ENCODE results near the gene MPO.
A peak's percentile ranks its signal among the peaks of the same experiment; 100 is the strongest.

MPO gene

DNA sequence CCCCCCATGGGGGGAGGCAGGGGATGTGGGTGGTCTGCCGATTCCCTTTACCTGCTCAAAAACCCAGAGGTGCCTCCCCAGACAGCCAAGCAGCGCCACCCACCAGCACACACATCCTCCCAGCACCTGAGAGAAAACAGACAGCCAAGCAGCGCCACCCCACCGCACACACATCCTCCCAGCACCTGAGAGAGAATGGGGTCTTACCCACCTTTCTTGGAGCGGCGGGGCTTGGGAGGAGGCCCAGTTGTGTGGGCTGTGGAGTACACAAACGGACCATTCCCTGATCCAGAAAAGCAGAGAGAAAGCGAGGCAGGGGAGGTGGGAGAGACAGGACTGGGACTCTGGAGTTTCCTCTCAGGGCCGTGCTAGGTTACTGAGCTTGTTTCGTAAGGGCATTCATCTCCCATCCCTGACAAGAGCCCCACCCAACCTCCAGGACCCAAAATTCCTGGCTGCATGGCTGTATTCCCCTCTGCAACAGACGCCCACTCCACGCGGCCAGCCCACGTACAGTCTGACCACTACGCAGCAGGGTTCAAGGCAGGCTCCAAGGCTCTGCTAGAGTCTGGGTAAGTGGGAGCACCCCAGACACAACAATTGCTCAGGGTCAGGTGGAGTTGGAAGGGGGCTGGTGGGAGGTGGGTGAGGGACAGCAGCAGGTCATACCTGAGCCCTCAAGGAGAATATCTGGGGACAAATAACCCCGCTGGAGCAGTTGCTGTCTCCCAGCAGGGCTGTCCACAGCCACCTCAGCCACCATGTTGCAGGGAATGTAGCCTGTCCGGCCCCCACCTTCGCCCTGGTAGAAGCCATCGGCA is 25.6 kb upstream of the MPO start:
- DNase-seq: no peak

DNA sequence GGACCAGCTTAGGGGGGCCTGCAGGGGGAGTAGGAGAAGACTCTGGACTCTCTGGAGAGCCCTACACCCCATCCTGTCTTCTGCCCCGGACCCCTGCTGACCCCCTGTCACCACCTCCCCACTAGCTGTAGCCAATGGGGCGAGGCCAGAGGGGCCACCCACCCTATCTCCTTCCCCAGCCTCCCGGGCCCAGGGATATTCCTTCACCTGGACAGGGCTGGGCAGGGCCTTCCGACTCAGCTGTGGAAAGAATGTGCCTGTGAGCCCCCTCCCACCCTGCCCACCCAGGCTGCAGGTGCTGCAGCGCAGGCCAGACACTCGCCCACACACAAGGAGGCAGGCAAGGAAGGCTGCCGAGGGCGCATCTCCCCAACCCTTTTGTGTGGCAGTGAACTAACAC is 24.9 kb upstream of the MPO start:
- DNase-seq: no peak

DNA sequence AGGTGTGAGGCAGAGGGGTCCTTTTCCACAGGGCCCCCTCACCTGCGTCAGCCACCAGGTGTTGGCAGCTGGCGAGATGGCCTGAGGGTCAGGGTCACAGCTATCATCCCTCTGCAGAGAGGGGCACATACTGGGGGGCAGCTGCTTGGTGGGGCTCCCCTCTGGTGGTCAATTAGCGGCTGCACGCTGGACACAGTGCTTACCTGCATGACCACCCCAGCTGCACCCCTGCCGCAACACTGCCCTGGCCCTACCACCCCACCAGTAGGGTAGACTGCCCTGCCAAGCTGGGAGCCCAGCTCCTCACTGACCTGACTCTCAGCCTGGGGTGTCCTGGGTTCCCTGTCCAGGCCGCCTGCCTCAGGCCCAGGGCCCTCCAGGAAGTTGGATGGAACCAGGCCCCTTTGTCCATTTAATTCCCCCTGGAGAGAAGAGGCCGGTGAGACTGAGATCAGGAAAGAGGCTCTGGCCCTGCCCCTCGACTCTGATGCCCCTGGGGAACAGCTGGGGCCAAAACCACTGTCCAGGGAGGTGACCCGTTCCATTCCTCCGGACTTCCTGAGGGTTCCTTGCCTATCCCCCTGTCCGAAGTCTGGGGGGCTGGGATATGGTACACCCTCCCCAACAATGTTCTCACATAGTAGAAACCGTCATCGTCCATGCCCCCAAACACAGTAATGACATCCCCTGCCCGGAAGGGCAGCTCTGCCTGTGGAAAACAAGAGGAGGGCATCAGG is 24.2 kb upstream of the MPO start:
- no peak for DNase-seq

DNA sequence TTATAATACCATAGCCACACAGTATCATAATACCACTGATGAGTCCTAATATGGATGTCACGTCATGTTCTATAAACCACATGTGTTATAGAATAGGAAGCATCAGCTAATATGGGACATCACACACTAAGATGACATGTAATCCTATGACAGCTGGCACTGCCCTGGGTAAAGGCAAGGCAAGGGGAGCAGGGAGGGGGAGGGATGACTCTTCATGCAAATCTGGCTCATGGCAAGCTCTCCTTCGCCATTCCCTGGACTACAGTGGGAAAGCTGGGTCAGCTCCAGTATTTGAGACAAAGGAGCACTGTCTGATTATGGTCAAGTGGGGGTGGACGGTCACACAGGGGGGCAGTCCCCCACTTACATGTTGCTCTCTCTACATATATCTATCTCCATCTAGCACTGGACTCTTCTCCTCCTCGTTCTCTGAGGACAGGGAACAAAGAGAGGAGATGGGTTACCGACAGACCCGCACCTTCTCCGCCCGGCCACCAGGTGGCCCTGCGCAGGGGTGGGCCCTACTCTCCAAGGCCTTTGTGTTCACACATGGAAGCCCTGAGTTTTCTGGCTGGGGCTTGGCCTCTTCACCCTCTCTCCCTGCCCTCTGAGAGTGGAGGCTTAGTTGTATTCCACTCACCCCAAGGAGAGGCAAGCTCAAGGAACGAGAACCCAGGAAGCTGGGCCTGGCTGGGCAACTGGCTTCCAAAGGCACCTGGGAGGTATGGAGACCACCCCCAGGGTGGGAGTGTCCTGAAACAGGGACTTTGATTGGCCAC is 23.4 kb upstream of the MPO start:
- DNase-seq: peak; percentile 57

DNA sequence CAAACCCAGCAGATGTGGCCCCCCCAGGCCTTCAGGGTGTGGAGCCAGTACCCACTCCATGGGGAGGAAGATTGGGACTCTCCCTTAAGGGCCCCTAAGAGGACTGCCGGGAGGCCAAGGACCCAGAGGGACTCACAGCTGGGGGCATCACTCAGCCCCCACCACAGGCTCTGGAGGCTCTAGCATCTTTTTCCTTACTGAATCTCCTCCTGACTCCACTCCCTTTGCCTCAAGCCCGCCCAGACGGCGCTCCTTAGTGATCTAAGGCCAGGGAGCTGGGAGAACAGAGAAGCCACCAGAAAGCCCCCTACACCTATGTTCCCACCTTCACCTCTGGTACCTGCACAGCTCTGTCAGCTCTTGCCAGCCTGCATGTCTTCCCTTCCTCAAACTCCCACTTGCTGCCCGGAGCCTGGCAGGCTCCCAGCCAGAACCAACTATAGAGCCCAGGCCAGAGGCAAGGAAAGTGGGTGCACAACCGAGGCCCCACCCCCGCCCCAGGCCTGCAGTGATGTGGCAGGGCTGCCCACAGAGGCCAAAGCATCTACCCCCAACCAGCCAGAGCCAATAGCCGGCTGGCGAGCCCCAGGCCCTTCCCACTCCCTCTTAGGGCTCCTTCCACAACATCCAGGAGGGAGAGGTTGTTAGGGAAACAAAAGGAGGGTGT is 22.3 kb upstream of the MPO start:
- no peak for DNase-seq

DNA sequence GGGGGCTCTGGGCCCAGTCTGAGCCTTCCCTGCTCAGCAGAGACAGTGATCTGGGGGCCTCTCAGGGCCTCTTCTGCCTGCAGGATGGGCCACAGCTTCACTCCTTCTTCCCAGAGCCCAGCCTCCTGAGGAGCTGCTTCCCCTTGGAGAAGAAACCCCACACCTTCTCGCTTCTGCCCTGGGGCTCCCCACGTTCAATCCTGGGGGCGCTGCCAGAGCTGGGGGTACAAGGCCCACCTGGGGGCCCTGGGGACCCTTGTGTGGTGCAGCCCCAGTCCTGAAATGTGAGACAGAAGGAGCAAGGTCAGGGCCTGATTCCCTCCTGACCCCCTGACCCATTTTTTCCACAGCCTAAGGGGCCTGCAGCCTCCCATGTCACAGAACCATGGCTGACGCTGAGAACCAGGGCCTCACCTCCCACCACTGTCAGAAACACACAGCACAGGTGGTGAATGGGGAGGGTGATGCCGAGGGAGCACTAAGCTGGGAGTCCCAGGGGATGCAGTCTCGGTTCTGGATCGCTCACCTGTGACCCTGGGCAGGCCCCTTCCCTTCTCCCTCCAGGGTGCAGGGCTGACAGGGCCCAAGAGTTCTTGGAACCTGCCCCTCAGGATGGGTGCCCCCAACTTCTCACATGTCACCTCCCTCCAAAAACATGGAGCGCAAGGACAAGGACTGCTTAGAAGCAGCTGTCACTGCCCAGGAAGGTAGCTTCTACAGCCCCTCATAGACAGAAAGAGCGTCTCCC is 21.6 kb upstream of the MPO start:
- no peak for DNase-seq

DNA sequence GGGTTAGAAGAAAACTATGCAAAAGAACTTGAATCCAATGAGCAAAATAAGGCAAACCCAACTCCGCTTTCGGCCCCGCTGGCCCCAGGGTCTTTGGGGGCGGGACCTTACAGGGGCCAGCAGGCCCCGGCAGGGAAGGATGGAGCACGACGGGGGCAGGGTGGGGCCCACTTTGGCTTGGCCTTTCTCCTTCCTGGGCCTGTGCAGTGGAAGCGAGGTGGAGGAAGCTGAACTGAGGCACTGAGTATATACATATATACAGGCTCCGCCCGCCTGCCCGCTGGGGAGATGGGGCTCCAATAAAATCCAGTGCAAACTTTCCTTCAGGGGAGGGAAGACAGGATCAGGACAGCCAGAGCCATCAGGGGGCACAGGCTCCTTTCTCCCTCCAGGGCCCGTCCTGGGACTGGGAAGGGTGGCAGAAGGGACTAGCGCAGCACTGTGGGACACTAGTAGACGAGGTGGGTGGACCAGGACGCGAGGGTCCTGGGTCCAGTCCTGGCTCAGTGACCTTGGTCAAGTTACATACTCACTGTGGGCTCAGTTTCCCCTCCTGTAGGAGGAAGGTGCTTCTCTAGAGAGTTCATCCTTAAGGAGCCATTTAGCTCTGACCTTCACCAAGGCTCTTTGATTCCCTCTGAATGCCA is 20.9 kb upstream of the MPO start:
- DNase-seq: no peak

DNA sequence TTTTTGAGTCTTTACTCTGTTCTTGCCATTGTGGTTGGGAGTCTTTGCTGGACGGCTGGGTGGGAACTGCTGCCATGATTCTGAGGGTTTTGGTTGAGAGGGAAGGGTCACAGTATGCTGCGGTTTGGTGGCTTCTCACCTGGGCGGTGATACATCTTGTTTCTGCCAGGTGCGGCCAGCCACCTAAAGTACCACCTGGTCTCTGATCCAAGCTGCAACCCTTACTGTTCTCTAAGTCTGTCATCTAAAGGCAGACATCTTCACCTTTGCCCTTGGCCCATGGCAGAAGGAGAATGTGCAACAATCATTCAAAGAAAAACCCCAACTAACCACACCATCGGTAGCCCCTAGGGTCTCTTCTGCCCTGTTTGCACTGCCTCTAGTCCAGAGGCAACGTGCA is 19.6 kb upstream of the MPO start:
- DNase-seq: no peak

DNA sequence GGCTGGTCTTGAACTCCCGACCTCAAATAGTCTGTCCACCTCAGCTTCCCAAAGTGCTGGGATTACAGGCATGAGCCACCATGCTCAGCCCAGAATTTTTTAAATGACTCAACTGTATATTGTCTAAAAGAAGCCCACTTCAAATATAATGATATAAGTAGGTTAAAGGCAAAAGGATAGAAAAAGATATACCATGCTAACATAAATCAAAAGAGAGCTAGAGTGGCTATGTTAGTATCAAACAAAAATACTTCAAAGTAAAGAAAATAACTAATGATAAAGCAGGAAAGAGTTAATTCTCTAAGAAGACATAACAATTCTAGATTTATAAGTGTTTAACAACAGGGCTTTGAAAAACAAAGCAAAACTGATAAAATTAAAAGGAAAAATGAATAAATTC is 13.3 kb upstream of the MPO start:
- DNase-seq: no peak

DNA sequence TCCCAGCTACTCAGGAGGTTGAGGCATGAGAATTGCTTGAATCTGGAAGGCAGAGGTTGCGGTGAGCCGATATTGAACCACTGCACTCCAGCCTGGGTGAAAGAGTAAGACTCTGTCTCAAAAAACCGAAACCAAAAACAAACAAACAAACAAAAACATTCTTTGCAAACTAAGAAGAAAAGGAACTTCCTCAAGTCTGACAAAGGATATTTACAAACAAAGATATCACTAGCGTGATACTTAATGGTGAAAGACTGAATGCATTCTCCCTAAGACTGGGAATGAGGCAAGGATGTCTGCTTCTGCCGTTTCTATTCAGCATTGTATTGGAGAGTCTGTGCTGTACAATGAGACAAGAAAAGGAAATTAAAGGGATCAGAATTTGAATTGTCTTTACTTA is 10.5 kb upstream of the MPO start:
- DNase-seq: no peak

DNA sequence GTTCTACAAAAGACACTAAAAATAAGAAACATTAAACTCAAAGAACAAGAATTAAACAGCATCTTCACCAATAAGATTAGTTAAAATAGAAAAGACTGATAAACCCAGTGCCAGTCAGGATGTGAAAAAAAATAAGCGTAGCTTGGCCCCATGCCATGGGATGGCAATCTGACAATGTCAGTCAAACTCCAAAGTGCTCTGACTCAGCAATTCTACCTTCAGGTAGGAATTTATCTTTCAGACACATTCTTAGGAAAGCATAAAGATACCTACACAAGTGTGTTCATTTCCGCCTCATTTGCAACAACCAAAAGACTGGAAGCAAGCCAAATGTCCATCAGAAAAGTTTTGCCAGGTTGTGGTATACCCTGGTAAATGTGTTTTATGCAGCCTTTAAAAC is 9.1 kb upstream of the MPO start:
- DNase-seq: no peak

DNA sequence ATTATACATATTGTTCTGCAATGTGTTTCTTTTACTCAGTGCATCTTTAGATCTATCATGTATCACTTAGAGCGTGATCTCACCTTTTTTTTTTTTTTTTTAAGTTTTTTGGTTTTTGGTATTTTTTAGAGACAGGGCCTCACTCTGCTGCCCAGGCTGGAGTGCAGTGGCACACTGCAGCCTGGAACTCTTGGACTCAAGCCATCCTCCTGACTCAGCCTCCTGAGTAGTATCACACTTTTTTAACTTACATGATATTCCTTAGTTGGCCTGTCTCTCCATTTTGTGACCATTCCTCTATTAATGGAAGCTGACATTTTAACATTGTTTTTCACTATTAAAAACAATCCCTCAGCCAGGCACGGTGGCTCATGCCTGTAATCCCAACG is 4.7 kb upstream of the MPO start:
- DNase-seq: no peak

DNA sequence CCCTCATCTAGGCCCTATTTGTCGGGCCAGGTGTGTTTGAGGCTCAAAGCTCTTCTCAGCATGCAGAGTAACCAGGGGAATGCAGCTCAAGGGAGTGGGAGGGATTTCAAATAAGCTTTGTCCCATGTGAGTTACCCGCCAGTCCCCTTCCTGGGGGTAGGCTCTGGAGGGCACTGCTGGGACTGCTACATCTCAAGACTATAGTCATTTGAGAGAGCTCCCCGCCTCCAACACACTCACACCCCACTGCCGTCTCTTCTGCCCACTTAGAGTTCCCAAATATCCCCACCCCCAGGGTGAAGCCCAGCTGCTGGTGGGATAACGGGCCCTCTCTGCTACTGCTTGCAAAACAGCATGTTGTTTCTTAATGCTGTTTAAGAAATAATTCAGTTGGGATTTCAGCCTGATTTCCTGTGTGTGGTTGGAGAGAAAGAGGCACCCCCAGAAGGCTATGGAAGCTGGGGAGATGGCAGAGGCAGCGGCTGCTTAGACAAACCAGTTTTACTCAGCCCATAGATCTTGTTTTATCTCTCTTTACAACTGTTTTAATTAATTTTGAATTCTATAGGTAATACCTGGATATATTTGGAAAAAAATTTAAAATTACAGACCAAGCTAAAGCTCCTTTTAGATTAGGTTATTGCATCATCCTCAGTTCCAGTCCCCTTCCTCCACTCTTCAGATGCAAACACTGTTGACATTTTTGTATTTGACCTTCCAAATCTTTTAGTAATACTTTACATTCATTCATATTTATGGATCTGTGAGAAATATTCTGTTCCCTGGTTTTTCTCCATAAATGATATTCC is 4.1 kb upstream of the MPO start:
- DNase-seq: no peak

DNA sequence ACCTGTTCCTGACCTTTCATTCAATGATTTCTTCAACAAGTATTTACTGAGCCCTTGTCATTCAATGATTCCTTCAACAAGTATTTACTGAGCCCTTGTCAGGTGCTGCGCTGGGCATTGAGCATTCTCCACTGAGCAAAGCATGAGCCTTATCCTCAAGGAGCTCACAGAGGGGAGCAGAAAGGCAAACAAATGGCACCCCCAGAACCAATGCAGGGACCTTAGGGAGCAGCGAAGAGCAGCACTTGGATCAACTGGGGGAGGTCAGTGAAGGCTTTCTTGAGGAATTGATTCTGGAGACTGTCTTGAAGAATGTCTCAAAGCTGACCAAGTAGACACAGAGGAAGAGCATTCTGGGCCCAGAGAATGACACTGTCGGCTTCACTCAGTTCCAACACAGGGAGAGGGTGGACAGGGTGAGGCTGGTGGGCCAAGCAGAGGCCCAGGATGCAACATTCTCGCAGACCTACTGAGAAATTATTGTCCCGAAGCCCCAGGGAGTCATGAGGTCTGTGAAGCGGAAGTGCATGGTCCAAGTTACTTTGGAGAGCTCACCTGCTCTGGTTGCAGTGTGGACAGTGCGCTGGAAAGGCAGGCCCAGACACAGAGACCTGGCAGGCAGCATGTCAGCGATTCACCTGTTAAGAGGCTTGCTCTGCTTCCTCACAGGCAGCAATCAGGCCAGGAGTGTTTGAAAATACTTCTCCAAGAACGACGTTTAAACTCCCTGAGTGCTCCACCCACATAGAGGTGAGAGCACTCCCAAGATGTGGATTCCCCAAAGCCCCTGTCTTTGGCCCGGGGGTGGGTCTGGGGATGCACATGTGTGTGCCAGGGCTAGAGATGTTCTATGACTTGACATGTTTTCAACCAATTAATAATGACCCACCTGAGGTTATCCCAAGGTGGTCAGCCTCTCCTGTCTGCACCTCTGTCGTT is 3.2 kb upstream of the MPO start:
- DNase-seq: no peak

DNA sequence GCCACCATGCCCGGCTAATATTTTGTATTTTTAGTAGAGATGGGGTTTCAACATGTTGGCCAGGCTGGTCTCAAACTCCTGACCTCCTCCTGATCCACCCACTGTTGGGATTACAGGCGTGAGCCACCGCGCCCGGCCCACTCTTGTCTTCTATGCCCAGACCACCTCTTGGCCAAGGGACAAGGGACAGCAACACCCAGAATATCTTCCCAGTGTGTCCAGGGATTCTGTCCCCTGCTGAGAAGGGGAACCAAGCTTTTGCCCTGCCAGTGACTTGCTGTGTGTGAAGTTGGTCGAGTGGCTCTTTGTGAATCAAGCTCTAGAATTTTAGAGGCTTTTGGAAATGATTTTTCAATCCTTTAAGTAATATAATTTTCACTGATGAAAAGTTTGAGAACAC is 1.7 kb upstream of the MPO start:
- no peak for DNase-seq

DNA sequence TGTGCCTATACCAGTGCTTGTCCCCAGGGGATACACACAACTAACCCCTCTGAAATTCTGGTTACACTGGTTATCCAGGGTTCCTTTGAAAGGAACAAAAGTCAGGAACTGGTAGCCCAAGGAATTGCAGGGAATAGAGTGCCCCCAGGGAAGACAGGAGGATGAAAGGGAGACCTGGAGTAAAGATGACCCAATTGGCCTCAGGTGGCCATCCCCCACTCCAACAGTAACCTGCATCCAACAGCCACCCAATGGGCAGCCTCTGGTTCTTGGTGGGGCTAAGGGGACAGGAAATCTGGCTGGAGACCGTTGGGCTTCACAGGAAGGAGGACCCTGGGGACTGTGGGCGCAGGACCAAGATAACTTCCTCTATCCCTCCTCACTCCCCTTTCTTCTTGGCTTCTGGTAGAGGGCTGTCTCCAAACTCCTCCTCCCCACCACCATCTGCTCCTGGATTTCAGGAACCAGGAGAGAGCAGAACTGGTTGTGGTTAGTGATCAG is 826 bp upstream of the MPO start:
- DNase-seq: no peak

DNA sequence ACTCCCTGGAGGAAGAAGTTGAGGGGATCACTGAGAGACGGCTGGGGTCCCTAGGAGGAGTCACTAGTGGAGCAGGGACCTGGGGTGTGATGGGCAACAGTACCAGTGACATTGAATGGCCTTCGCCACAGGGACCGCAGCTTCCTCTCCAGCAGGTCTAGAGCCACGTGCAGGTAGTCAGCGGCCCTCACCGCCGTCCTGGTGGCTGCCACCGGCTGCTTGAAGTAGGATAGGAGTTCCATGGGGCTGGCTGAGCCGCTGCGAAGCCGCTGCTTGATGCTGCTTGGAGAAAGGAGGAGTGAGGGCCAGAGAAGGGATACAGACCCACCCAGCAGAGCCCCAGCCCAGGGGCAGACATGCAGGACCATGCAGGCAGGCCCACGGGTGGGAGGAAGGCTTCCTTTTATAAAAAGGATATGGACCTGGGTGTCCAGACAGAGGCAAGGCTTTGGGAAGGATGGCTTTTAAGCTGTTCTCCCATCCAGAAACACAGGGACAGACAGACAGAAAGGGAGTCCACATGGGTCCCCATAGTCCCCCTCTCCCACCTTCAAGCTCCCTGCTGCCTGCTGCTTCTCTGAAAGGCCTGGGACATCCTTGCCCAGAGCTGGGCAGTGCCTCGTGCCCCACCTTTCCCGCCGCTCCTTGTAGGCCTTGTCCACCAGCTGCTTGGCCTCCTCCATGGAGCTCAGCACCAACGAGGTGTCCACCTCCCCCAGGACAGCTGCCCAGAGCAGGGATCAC is 827 bp downstream of the MPO start:
- no peak for DNase-seq

DNA sequence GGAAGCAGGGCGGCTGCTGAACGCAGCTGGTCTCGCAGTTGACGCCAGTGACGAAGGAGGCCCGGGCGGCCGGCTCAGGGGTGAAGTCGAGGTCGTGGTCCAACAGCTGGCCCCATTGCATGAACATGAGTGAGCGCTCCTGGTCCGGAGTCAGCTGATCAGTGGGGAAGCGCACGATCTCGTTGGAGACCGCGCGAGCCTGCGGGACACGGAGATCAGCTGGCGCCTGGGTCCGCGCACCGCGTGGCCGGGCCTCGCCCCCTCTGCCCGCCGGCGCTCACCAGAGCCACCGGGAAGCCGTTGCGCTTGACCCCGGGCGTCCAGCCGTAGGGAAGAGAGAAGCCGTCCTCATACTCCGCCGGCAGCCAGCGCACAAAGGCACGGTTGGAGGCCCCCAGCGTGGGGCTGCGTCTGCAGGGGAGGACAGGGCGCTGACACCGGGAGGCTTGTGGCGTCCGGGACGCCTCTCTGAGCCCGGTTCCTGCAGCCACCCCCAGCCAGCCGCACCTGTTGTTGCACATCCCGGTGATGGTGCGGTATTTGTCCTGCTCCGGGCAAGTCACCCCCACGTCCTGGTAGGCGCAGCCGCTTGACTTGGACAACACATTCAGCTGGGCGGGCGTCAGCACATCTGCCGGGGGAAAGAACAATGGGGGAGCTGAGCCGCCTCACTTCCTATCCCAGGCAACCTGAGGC is 1.6 kb downstream of the MPO start:
- DNase-seq: no peak

Data from central memory CD4-positive, alpha-beta T cell (primary cell).